Gastrocnemius medialis (tissue), 4 donors: ENCODE results near the gene DOK3. TPM values are rescaled to one million over a fixed set of nuclear protein-coding genes. Genes with fewer than 3 reads are reported as not detected.
A peak's percentile ranks its signal among the peaks of the same experiment; 100 is the strongest.

Experiments
- ATAC-seq, 2 donors: fragments of 150-250 bp; one replicate each; pipeline ENCODE4 v1.9.1; 2016
- DNase-seq, 2 donors: peaks; one replicate each; pipeline ENCODE4 v3.0.0-alpha.2; 2019
- H3K27ac ChIP-seq, 4 donors: fragments of 200-600 bp; sonication (generic); 1 replicate in 1 of 4; 2 replicates in 3 of 4; pipeline ENCODE4 v1.5.1; 2016 to 2018; ENCODE audit warnings: mild to moderate bottlenecking in 2 of 4, moderate library complexity in 1 of 4
- H3K27me3 ChIP-seq, 3 donors: fragments of 200-600 bp; sonication (generic) in 2 of 3; 1 replicate in 1 of 3; 2 replicates in 2 of 3; pipeline versions ENCODE4 v1.5.1 to v1.6.0; 2016 to 2019; ENCODE audit warnings: mild to moderate bottlenecking in 1 of 3, moderate library complexity in 1 of 3
- H3K36me3 ChIP-seq, 2 donors: fragments of 200-600 bp; sonication (generic) in 1 of 2; one replicate each; pipeline ENCODE4 v1.5.1; 2017 to 2018
- H3K4me1 ChIP-seq, 2 donors: fragments of 200-600 bp; sonication (generic) in 1 of 2; one replicate each; pipeline ENCODE4 v1.5.1; 2016 to 2017; ENCODE audit warnings: mild to moderate bottlenecking in 2 of 2
- H3K4me3 ChIP-seq, 4 donors: fragments of 200-600 bp; sonication (generic) in 3 of 4; 1 replicate in 1 of 4; 2 replicates in 3 of 4; pipeline ENCODE4 v1.5.1; 2016 to 2019; ENCODE audit warnings: mild to moderate bottlenecking in 2 of 4
- H3K9me3 ChIP-seq, 3 donors: fragments of 200-600 bp; sonication (generic) in 2 of 3; 1 replicate in 1 of 3; 2 replicates in 2 of 3; pipeline ENCODE4 v1.5.1; 2016 to 2019
- POLR2A ChIP-seq, 2 donors: fragments of 450-650 bp; IDR thresholded peaks; one replicate each; pipeline ENCODE4 v1.6.1; 2017; ENCODE audit warnings: antibody characterized with exemption in 2 of 2, mild to moderate bottlenecking in 2 of 2, moderate library complexity in 2 of 2
- in situ Hi-C, 4 donors: fragments of 200-750 bp; cut with MboI; loops; one replicate each; pipeline versions ENCODE4 v1.15.0 to v1.8.0; 2017; ENCODE audit warnings: low sequenced_read_pairs in 4 of 4
- intact Hi-C: fragments of 100-400 bp; cut with DNase I; formaldehyde crosslinking; loops from one replicate; pipeline ENCODE4 v1.15.1; 2023; ENCODE audit warnings: low total_unique reads
- total RNA-seq, 4 donors: library from RNA; depleted of rRNA; stranded (reverse); fragments of >200 nt; gene quantifications; one replicate each; pipeline versions ENCODE4 v1.1.0 to v1.2.3, GENCODE V29; 2016
- TF ChIP-seq, protein P1 (sequence below), 5 experiments: fragments of 450-650 bp in 3 of 5; fragments of 200-600 bp in 2 of 5; sonication (generic) in 2 of 5; IDR thresholded peaks in 4 of 5; conservative IDR thresholded peaks in 1 of 5; 1 replicate in 4 of 5; 2 replicates in 1 of 5; pipeline ENCODE4 v1.5.1; 2016 to 2019; ENCODE audit warnings: antibody characterized with exemption in 5 of 5, mild to moderate bottlenecking in 3 of 5, moderate library complexity in 3 of 5

The DOK3 gene
- total RNA-seq, 4 donors from 2014 or later = 2.1 to 5.1 (median 2.9) TPM

DNA sequence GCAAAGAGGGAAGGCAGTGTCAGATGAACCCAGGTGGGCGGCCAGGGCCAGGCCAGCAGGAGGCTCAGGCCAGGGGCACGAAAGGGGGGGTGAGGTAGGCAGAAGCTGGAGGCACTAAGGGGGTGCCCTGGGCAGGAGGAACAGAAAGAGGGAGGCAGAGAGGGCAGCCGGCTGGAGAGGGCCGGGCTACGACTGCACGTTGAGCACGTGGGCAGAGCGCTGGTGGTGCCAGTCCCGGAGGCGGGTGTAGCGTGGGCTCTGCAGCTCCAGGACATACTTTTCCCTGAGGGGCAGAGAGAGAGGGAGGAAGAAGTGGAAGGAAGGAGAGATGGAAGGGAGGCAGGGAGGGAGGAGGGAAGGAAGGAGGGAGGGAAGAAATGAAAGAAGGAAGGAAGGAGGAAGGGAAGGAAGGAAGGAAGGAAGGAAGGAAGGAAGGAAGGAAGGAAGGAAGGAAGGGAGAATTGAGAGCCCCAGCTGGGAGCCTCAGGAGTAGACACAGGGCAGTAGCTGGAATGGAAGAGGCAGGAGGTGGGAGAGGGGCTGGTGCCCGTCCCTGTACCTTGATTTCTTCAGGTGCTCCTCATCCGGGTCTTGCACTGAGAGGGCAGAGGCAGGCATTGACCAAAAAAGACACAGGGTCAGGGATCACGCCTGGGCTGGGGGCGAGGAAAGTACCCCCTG lies 19.2 kb downstream of the DOK3 start:
- Histone ChIP-seq H3K36me3 (peaks cover 0 to 48% of the 10 kb centered on the region in 2 donors), H3K27me3 (no peaks in the 10 kb centered on the region), H3K9me3 (no peaks in the 10 kb centered on the region), H3K27ac (peak overlapping the region; percentile 38 to 98 (median 69)), H3K4me3 (no peak overlapping the region), H3K4me1 (peaks cover 39 to 47% of the 10 kb centered on the region in 2 donors)
- no peak for TF ChIP-seq POLR2A (IDR thresholded peaks at IDR 0.05)
- TF ChIP-seq, protein P1, sequence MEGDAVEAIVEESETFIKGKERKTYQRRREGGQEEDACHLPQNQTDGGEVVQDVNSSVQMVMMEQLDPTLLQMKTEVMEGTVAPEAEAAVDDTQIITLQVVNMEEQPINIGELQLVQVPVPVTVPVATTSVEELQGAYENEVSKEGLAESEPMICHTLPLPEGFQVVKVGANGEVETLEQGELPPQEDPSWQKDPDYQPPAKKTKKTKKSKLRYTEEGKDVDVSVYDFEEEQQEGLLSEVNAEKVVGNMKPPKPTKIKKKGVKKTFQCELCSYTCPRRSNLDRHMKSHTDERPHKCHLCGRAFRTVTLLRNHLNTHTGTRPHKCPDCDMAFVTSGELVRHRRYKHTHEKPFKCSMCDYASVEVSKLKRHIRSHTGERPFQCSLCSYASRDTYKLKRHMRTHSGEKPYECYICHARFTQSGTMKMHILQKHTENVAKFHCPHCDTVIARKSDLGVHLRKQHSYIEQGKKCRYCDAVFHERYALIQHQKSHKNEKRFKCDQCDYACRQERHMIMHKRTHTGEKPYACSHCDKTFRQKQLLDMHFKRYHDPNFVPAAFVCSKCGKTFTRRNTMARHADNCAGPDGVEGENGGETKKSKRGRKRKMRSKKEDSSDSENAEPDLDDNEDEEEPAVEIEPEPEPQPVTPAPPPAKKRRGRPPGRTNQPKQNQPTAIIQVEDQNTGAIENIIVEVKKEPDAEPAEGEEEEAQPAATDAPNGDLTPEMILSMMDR (IDR thresholded peaks at IDR 0.05 in 4 of 5, conservative IDR thresholded peaks at IDR 0.05 in 1 of 5) = no peak
- DNase-seq = no peak
- in situ Hi-C loops (no loop called here), intact Hi-C loops (no loop called here)
- no peak for ATAC-seq

DNA sequence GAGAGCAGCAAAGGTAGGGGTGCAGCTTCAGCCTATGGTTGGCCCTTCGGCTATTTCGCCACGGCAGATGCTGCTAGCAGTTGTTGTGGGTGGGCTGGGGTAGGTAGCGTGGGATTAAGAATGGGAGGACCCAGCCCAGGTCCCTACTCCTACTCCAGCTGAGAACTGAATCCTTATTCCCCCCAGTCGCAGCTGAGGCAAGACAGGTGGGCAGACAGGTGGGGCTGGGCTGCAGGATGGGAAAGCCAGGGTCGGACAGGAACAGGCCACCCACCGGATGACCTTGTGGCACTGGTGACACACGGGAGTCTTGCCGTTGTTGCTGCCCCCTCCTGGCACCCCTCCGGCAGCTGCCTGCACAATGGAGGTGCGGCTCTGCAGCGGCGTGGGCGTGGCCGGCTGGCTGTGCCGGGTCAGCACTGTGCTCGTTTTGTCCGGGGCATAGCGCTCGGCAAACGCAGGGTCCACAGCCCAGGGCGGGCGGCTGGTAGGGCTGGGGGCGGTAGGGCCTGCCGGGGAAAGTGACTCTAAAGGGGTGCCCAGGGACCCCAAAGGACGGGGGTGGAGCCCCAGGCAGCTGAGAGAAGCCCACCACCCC lies 20.4 kb downstream of the DOK3 start:
- Histone ChIP-seq H3K4me3 (no peak overlapping the region), H3K9me3 (no peaks in the 10 kb centered on the region), H3K27ac (peak overlapping the region in 1 of 4 donors; percentile 98), H3K27me3 (no peaks in the 10 kb centered on the region), H3K36me3 (peaks cover 0 to 48% of the 10 kb centered on the region in 2 donors), H3K4me1 (peaks cover 39 to 47% of the 10 kb centered on the region in 2 donors)
- no peak for DNase-seq
- no peak for TF ChIP-seq POLR2A (IDR thresholded peaks at IDR 0.05)
- TF ChIP-seq, protein P1 (IDR thresholded peaks at IDR 0.05 in 4 of 5, conservative IDR thresholded peaks at IDR 0.05 in 1 of 5) = no peak
- intact Hi-C loops (no loop called here), in situ Hi-C loops (no loop called here)
- no peak for ATAC-seq

DNA sequence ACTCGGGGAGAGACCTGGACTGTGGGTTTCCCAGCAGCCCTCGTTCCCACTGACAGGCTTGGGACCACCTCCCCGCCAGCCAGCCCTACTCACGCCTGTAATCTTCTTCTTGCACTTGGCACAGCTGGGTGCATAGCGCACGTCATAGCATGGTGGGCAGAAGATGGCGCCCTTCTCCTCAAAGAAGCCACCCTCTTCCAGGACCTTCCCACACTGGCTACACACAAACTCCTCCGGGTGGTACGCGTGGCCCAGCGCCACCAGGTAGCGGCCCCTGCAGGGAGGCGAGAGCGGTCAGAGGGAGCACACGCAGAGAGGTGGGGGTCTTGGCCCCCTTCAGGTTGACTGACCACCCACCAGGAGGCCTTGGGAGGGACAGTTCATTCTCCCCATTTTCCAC lies 21.7 kb downstream of the DOK3 start:
- ATAC-seq = no peak
- DNase-seq = no peak
- H3K4me1 ChIP-seq = peaks cover 29 to 41% of the 10 kb centered on the region in 2 donors
- intact Hi-C loops (no loop called here), in situ Hi-C loops (no loop called here)
- peaks cover 0 to 55% of the 10 kb centered on the region in 2 donors for H3K36me3 ChIP-seq
- TF ChIP-seq POLR2A (IDR thresholded peaks at IDR 0.05) = no peak
- TF ChIP-seq, protein P1 (IDR thresholded peaks at IDR 0.05 in 4 of 5, conservative IDR thresholded peaks at IDR 0.05 in 1 of 5) = no peak
- H3K9me3 ChIP-seq = no peaks in the 10 kb centered on the region
- no peak overlapping the region for H3K4me3 ChIP-seq
- H3K27me3 ChIP-seq = no peaks in the 10 kb centered on the region
- H3K27ac ChIP-seq = peak overlapping the region in 3 of 4 donors; percentile 17 to 80 (median 20)

DNA sequence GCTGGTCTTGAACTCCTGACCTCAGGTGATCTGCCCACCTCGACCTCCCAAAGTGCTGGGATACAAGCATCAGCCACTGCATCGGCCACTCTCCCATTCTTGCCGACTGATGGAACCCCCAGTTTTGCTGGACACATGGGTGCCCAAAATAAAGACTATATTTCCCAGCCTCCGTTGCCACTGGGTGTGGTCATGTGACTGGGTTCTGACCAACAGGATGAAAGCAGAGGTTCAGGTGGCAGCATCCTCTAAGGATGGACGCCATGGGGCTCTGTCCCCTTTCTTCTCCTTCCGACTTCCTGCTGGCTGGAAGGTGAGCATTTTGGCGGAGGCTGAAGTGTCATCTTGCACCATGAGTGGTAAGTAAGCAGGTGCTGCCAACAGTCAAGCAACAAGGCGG lies 22.5 kb downstream of the DOK3 start:
- in situ Hi-C loops = no loop called here
- H3K4me3 ChIP-seq = no peak overlapping the region
- H3K9me3 ChIP-seq = no peaks in the 10 kb centered on the region
- H3K27me3 ChIP-seq = no peaks in the 10 kb centered on the region
- DNase-seq (no peak), ATAC-seq (no peak)
- H3K27ac ChIP-seq = peak overlapping the region in 2 of 4 donors; percentile 18 to 80
- no peak for TF ChIP-seq POLR2A (IDR thresholded peaks at IDR 0.05)
- TF ChIP-seq, protein P1 (IDR thresholded peaks at IDR 0.05 in 4 of 5, conservative IDR thresholded peaks at IDR 0.05 in 1 of 5) = no peak
- peaks cover 23 to 33% of the 10 kb centered on the region in 2 donors for H3K4me1 ChIP-seq
- intact Hi-C loops = no loop called here
- H3K36me3 ChIP-seq = peaks cover 0 to 54% of the 10 kb centered on the region in 2 donors
